IPS DF 19.7 (cell line): ENCODE data around the gene MORN3.
"Not testable (repeated sequence)": the region's sequence is repeated elsewhere in the genome, so short reads cannot be mapped to it uniquely, and the experiment has no call there.

Experiments used
- DNase-seq: peaks from one replicate; pipeline ENCODE4 v3.0.0-alpha.2; 2013; ENCODE audit warnings: low read depth, low spot score

Gene MORN3

DNA sequence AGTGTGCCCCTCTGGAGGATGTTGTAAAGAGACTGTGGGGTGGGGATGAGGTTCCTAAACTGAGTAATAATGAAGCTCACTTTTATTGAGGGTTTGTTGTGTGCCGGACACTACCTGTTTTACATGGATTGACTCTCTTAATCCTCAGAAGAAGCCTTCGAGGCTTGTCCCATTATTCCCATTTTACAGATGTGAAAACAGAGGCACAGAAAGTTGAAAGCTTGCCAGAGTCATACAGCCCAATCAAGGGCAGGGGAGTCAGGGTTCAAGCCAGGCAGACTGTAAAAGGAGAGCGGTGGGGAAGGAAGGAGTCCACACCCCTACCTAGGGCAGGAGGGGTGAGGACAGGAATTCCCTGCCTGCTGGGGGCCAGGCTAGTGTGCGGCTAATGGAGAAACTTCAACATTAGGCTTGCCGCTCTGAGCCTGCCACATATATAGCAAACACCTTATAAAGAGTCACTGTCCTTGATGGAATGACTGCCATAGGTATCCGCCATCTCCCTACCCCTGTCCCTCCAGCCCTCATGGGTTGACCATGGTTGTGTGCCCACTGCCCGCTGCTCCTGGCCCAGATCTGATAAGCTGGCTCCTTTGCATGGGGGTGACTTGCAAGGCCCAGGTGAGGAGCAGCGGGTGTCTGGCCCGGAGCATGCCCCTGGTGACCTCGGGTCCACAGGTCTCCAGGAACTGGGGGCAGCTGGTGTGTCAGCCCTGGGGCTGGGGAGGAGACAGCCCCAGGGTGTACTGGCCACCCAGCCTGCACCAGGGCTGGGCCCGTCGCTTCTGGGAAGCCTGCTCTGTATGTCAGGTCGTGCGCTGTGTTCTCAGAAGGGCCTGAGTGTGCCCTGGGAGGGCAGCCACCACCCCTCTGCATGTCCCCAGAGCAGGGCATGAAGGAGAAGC lies 30.9 kb downstream of the MORN3 start:
- no peak for DNase-seq

DNA sequence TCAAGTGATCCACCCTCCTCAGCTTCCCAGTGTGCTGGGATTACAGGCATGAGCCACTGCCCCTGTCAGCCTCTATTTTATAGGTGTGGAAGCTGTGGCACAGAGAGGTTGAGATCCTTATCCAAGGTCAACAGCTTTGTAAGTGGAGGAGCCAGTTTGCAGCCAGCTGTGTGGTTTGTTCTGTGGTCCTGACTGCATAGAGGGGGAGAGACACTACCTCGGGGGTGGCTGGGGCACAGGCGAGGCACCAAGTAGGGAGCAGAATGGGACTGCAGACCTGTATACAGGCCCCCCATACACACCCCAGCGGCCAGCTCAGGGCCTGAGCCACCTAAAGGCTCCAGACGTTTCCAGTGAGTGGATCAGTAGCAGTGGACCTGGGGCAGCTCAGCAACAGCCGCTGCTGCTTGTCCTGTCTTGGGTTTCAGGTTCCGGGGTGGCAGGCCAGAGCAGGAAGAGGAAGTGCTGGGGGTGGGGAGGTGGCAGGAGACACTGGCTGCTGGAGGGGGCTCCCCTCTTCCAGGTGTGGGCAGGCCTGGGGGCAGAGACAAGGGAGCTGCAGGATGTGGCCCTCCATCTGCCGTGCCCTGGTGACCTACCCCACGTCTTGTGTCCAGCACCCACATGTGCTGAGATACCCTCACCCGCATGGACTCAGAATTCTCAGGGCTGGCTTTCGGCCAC lies 32.1 kb downstream of the MORN3 start:
- DNase-seq: no peak

DNA sequence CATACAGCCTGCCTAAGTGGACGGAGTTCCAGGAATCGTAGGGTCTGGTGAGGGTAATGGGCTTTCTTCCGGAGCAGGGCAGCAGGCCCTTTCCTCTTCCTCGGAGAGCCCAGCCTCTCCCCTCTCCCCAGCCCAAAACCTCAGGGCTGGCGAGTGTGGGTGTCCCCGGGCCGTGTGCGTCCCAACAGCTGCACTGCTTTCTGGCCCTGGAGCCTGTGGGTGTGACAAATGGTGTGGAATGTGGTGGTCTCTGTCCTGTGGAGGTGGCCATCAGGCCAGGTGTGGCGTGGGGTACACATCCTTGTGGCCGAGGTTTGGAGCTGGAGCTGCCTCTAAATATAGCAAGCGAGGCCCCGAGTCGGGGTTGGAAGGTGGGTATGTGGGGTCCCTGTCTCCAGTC lies 34.6 kb downstream of the MORN3 start:
- DNase-seq: no peak

DNA sequence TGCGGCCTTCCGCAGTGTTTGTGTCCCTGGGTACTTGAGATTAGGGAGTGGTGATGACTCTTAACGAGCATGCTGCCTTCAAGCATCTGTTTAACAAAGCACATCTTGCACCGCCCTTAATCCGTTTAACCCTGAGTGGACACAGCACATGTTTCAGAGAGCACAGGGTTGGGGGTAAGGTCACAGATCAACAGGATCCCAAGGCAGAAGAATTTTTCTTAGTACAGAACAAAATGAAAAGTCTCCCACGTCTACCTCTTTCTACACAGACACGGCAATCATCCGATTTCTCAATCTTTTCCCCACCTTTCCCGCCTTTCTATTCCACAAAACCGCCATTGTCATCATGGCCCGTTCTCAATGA lies 35.6 kb downstream of the MORN3 start:
- not testable (repeated sequence) for DNase-seq

DNA sequence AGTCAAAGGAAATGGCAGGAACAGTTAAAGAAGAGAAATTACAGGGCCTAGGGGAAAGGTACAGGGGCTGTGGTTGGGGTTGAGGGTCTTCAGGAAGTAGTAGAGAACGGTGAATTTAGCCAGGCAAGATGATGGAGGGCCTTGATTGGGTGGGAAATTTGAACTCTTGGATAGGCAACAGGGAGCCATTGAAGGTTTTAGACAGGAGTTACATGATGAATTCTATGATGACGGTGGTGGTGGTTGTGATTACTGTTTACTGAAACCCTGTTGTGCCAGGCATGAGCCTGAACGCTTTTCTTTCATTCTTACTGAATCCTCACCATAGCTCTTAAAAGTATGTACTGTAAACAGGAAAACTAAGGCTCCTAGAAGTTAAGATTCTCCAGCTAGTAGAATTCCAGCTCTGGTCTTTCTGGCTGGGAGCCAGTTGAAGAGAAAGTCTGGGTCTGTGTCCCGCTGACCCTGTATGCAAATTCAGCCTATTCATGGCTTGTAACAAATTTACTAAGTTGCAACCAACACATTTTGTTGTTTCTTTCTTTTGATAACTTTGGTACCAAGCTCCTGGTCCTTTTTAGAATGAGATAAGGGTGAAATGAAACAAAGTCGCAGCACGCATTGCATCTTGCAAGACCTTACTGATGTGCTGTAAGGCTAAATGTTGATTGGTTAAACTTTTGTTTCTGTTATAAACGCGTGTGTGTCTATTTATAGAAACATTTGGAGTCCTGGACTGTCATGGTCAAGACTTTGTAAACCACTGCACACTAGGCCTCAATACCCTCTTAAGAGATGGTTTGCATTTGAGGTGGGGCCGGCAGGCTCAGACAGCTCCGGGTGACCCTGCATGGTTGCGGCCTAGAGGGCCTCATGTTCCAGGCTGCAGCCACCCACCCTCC lies 37.1 kb downstream of the MORN3 start:
- no peak for DNase-seq

DNA sequence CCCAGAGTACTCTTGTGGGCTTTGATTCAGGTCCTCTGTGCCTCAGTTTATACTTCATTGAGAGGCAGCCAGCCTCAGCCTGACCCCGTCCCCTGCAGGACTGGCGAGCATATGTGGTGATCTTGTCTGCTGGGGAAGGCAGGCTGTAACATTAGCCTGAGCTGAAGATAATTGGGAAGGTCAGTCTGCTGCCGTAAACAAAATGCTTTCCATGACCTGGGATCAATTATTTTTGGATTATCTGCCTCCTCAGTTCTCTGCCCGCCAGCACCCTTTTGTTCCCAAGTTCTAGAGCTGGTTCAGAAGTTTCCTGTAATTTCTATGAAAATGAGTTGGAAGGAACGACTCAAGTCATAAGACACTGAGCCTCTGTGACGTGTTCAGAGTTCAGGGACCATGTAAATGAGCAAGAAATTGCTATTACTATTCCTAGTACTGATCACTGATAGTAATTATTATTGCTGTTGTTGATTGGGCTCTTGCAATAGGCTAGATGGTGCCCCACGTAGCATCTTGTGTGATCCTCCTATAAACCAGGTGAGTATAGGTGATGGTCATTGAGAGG lies 38.6 kb downstream of the MORN3 start:
- no peak for DNase-seq

DNA sequence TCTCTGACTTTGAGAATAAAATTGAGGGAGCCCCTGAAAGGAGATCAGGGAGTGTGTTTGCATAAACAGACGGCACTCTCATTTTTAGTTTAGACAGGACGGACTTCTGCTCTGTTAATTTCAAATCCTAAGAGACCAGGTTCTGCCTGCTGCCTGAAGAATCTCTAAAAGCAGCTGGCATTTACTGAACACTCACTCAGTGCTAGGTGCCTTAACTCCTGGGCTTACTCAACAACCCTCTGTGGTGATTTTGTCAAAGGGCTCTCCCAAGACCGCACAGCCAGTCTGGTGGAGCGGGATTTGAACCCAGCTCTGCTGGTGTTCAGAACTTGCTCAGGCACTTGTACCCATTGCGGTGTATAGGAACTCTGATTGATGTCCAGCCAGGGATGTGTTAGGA lies 40.9 kb downstream of the MORN3 start:
- DNase-seq: no peak

DNA sequence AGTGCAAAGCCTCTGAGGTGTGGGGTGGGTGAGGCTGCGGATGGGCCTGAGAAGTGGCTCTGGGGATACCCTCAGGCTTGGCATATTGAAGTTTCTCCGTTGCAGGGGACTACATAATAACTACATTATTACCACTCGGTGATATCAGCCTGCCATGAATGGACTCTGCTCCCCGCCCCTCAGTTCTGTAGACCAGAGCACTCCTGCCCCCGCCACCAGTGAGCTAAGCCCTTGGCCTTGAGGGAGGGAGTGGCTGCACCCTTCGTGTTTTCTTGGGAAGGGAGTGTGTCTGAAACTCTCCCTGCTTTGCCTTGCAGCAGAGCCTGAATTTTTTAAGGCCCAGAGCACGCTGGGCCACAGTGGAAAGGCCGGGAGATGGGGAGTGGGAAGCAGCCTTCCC lies 41.4 kb downstream of the MORN3 start:
- DNase-seq: no peak

DNA sequence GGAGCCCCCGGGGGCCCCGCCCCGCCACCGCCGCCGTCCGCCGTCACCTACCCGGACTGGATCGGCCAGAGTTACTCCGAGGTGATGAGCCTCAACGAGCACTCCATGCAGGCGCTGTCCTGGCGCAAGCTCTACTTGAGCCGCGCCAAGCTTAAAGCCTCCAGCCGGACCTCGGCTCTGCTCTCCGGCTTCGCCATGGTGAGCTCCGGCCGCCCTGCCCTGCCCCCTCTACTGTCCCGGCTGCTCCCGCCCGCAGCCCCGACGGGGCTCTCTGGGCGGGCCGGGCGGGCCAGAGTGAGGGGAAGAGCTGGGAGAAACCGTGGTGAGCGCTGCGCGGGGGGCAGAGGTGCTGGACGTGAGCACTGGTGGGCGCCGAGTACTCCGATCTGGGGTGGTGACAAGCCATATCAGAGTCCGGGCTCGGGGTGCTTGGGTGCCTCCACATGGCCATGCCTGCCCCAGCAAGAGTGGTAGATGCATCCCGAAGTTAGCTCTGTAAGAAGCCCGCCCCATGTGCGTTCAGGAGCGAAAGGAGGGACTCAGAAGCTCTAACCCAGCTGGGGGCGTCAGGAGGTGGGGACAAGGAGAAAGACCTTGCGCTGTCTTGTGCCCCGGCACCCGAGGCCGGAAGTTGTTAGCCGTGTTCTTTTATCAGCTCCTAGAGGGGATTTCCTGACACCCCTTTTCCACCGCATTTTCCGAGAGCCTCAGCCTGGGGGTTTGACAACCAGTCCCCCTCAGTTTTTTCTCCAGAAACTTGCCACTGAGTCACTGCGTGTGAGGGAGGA lies 42.4 kb downstream of the MORN3 start:
- DNase-seq: no peak

DNA sequence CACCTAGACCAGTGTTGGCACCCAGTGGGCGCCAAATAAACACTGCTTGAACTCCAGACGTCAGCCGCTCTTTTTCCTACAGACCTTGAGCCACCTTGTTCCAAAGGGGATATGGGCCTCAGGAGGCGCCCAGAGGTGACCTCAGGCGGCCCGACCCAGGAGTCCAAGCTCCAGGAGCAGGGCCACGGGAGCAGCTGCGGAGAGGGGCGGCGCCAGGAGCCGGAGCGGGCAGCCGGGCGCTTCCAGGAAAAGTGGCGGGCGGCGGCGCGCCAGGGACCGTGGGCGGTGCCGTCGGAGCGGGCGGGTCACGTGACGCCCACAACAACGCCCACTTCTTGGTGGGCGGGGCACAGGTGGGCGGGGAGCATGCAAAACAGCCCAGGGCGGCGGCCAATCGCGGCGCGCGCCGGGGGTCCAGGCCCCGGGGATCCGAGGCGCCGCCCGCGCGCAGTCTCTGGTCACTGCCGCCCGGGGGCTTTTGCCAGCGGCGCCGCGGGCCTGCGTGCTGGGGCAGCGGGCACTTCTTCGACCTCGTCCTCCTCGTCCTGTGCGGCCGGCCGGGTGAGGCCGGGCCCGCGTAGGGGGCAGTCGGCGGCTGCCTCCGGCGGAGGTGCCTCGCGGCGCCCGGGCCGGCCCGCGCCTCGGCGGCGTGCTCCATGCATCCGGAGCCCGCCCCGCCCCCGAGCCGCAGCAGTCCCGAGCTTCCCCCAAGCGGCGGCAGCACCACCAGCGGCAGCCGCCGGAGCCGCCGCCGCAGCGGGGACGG lies 43.2 kb downstream of the MORN3 start, which contains the start of gene ORAI1:
Gene ORAI1 (plus strand): TSS at position 444 of the 766 bp plus-strand sequence.
- DNase-seq: no peak

DNA sequence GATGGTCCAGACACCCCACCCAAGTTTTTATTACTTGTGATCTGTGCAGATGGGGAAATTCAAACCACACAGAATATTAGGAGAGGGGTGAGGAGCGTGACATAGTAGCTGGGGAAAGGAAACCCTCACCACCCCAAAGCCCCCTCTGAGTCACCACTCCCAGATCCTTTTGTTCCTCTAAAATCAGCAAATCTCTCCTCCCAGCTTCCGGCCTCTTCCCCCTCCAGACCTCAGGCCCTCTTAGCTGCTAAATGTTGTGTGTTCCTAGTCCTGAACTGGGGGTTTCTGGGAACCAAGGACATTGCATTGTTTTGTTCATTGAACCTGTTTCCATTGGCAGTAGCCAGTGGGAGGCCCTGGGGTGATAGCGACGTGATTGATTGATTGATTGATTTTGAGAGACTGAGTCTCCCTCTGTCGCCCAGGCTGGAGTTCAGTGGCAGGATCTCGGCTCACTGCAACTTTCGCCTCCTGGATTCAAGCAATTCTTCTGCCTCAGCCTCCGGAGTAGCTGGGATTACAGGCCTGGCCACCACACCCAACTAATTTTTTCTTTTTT lies 49.0 kb downstream of the MORN3 start:
- DNase-seq: no peak

DNA sequence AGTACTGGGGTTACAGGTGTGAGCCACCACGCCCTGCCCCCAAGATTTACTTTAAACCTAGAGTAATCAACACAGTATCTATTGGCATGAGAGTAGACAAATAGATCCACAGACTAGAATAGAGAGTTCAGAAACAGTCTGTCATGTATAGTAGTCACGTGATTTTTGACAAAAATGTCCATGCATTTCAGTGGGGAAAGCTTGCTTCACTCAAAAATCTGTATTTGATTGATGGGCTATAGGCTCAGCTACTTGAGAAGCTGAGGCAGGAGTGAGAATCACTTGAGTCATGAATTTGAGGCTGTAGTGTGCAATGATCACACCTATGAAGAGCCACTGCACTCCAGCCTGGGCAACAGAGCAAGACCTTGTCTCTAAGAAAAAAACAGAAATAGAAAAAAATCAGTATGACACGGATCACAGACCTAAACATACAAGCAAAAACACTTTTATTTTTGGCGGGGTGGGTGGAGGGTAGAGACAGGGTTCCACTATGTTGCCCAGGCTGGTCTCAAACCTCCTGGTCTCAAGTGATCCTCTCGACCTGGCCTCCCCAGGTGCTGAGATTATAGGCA lies 50.7 kb downstream of the MORN3 start:
- DNase-seq: no peak

DNA sequence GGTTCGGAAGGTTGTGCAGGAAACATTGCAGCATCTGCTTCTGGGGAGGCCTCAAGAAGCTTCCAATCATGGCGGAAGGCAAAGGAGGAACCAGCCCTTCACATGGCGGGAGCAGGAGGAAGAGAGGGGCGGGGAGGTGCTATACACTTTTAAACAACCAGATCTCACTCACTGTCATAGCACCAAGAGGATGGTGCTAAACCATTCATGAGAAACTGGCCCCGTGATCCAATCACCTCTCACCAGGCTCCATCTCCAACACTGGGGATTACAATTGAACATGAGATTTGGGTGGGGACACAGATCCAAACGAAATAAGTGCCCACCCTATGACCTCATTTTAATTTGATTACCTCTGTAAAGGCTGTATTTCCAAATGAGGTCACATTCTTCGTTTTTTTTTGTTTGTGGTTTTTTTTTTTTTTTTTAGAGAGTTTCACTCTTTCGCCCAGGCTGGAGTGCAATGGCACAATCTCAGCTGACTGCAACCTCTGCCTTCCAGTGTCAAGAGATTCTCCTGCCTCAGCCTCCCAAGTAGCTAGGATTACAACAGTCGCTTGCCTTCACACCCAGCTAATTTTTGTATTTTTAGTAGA lies 54.5 kb downstream of the MORN3 start:
- no peak for DNase-seq

DNA sequence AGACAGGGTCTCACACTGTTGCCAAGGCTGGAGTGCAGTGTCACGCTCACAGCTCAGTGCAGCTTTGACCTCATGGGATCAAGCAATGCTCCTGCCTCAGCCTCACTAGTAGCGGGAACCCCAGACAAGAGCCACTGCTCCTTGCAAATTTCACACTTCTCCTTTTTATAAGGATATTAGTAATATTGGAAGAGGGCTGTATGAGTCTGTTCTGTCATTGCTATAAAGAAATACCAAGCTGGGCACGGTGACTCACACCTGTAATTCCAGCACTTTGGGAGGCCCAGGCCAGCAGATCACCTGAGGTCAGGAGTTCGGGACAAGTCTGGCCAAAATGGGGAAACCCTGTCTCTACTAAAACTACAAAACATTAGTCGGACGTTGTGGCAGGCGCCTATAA lies 56.0 kb downstream of the MORN3 start:
- no peak for DNase-seq

DNA sequence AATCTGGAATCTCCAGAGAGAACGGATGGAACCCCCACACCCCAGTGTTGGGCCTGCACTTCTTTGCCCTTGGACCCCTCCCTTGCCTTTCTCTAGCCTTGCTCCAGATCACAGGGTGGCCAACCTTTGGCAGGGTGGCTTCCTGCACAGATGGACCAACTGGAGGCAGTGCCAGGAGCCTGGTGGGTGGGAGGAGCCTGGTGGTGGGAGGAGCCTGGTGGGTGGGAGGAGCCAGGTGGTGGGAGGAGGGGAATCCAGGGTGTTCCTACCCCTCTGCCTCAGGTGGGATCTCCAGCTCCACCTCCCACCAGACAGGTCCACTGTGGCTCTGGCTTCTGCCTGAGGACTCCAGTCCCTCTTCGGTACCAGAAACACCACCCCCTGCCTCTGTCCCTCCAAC lies 58.1 kb downstream of the MORN3 start:
- DNase-seq: no peak

DNA sequence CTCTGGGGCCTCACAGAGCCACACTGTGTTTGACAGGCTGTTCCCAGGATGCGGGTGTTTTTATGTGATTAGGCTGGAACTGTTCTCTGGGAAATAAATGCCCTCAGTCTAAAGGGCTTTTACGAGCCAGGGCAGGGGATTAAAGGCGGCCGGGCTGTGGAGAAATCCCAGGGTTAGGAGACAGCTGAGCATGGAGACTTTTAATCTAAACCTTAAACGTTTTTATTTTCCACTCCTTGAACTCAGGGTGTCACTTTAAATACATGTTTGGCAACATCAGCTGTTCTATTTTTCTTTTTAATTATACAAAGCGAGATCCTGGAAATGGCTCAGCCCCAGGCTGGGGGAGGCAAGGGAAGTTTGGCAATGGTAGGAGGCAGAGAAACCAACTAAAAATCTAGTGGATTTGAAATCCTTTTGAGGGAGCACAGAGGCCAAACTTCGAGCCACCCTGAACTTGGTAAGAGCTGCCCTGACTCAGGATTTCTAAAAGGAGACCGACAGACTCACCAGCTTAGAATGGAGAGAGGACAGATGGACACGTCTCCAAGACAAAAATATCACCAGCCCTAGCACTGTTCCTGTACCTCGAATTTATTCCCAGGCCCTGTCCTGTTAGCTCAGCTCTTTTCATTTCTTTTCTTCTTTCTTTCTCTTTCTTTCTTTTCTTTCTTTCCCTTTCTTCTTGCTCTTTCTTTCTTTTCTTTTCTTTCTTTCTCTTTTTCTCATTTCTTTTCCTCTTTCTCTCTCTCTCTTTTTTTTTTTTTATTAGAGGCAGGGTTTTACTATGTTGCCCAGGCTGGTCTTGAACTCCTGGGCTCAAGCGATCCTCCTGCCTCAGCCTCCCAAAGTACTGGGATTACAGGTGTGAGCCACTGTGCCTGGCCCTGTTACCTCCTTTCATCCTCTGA lies 59.0 kb downstream of the MORN3 start:
- DNase-seq: no peak

DNA sequence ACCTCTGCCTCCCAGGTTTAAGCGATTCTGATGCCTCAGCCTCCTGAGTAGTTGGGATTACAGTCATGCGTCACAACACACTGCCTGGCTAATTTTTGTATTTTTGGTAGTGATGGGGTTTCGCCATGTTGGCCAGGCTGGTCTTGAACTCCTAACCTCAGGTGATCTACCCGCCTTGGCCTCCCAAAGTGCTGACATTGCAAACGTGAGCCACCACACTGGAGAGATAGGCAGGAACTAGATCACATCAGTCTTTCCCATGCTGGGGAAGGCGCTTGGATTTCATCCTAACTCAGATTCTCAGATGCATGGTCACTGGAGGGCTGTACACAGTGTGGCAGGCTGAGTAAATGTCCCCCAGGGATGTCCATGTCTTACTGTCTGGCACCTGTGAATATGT lies 61.2 kb downstream of the MORN3 start:
- DNase-seq: no peak

DNA sequence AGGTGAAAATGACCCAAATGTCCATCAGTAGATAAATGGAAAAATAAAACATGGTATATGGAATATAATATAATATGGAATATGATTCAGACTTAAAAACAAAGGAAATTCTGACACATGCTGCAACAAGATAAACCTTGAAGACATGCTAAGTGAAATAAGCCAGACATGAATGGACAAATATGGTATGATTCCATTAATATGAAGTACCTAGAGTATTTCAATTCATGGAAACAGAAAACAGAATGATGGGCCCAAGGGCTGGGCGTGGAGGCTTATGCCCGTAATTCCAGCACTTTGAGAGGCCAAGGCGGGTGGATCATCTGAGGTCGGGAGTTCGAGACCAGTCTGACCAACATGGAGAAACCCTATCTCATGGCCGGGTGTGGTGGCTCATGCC lies 65.9 kb downstream of the MORN3 start:
- no peak for DNase-seq
